GM12891 (cell line): ENCODE results near the gene PZP.

Source experiments
- PAX5 ChIP-seq: IDR thresholded peaks from 2 replicates; pipeline ENCODE4 v1.6.1; 2011; ENCODE audit warnings: low read length, moderate library complexity, mild to moderate bottlenecking; ENCODE audit not compliant: insufficient read depth, severe bottlenecking
- POLR2A ChIP-seq: IDR thresholded peaks from 2 replicates; pipeline ENCODE4 v1.6.1; 2011; ENCODE audit warnings: low read depth, low read length, control low read depth
- POLR2AphosphoS5 ChIP-seq: IDR thresholded peaks from 2 replicates; pipeline ENCODE4 v1.6.1; 2011; ENCODE audit warnings: low read depth, low read length, control low read depth
- POU2F2 ChIP-seq: IDR thresholded peaks from 2 replicates; pipeline ENCODE4 v1.6.1; 2011; ENCODE audit warnings: low read depth, mild to moderate bottlenecking, control low read depth, low read length, moderate library complexity
- SPI1 ChIP-seq: IDR thresholded peaks from 2 replicates; pipeline ENCODE4 v1.6.1; 2011; ENCODE audit warnings: low read depth, low read length, control low read depth
- TAF1 ChIP-seq: IDR thresholded peaks from 2 replicates; pipeline ENCODE4 v1.6.1; 2011; ENCODE audit warnings: low read depth, low read length, control low read depth

DNA sequence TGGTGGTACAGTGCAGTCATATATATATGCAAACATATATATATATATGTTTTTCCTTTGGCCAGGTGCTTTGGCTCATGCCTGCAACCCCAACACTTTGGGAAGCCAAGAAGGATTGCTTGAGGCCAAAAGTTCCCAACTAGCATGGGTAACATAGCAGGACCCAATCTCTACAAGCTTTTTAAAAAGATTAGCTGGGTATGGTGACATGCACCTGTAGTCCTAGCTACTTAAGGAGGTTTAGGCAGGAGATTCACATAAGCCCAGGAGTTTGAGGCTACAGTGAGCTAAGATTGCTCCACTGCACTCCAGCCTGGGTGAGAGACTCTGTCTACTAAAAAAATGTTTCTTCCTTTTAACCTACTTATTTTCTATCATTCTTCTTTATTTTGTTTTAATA, 10.2 kb downstream of the PZP start:
- TF ChIP-seq POLR2A (no peak), POU2F2 (no peak), POLR2AphosphoS5 (no peak), SPI1 (no peak), TAF1 (no peak), PAX5 (no peak)
